Measurements from ENCODE around the gene KSR2.
A peak's percentile ranks its signal among the peaks of the same experiment; 100 is the strongest.
"Not testable (repeated sequence)": the region's sequence is repeated elsewhere in the genome, so short reads cannot be mapped to it uniquely, and the experiment has no call there.

Gene KSR2

DNA sequence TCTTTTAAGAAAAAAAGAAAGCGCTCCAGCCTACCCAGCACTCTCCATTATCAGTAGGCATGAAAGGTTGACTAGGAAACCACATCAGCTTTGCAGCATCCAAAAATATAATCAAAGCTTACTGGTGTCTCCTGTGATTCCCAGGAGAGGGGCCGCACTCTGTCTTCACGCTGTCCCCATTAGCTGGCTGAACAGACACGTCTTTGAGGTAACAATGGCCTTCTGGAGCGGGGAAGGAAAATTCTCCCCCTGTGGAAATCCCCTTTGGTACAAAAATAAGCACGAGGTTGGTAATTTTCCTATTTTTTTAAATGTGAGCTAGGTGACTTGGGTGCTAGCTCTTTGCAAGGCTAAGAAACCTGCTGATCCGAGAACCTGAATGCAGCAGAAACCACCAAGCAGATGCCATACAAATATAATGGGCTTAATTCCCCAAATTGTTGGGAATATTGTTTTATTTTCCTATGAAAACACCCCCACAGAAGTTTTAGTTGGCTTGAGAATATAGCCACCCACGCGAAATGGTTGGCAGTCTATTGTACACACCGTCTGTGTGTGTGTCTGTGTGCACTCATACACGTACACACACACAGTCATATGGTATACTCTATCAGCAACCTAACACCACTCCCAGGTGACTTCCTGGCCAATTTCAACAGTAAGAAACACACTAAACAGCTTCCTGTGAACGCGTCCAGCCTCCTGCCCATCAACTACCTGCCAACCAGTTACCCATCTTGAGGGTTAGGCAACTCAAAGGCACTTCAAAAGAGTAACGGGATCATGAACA is 71.2 kb downstream of the KSR2 start:
- in situ Hi-C loops (cut with MboI; ENCODE audit: low pct_unique_long_range_greater_than_20kb, low sequenced_read_pairs) = no loop called here
- no peak for DNase-seq

DNA sequence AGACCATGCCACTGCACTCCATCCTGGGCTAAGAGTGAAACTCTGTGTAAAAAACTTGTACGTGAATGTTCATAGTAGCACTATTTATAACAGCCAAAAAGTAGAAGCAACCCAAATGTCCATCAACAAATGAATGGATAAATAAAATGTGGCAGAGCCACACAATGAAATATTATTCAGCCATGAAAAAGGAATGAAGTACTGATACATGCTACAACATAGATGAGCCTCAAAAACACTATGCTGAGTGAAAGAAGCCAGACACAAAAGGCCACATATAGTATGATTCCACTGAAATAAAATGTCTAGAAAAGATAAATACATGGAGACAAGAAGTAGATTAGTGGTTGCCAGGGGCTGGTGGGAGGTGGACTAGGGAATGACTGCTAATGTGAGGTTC is 72.8 kb downstream of the KSR2 start:
- in situ Hi-C loops (cut with MboI; ENCODE audit: low pct_unique_long_range_greater_than_20kb, low sequenced_read_pairs) = no loop called here
- no peak for DNase-seq

DNA sequence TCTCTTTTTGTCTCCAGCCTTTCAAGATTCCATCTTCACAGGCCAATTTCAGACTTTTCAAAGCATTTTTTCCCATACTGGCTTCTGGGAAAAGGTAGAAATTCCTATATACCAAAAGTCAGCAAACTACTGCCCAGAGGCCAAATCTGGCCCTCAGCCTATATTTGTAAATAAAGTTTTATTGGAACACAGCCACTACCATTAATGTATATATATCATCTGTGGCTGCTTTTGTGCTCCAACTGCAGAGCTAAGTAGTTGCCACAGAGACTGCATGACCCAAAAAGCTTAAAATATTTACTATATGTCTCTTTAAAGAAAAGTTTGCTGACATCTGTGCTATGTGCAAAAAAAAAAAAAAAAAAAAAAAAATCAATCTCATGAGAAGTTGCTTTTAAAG is 76.3 kb downstream of the KSR2 start:
- DNase-seq = no peak
- in situ Hi-C loops (cut with MboI; ENCODE audit: low pct_unique_long_range_greater_than_20kb, low sequenced_read_pairs) = no loop called here

DNA sequence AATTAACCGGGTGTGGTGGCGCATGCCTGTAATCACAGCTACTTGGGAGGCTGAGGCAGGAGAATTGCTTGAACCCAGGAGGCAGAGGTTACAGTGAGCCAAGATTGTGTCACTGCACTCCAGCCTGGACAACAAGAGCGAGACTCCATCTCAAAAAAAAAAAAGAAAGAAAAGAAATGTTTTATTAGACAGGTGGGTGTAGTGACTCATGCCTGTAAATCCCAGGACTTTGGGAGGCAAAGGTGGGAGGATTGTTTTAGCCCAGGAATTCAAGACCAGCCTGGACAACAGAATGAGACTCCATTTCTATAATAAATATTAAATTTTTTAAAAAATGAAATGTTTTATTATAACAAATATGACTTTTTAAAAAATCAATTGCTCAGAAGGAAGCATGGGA is 77.5 kb downstream of the KSR2 start:
- DNase-seq; in situ Hi-C loops (cut with MboI; ENCODE audit: low pct_unique_long_range_greater_than_20kb, low sequenced_read_pairs): not testable (repeated sequence)

DNA sequence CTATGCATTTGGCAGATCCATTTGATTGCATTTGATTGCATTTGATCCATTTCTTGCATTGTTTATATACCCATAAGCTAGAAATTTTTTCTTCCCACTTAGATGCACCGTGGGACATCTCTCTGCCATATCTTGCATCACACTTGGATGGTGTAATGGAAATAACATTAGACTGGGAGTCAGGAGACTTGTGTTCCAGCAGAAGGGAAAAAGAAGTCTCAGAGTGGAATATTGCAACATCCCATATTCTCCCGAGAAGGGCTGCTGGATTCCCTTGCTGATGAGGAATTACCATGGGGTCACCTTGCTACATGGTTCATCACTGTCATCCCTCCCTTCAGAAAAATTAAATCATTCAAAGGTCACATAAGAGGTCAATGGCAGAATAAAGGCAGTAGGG is 78.1 kb downstream of the KSR2 start:
- in situ Hi-C loops (cut with MboI; ENCODE audit: low pct_unique_long_range_greater_than_20kb, low sequenced_read_pairs) = no loop called here
- DNase-seq = no peak

DNA sequence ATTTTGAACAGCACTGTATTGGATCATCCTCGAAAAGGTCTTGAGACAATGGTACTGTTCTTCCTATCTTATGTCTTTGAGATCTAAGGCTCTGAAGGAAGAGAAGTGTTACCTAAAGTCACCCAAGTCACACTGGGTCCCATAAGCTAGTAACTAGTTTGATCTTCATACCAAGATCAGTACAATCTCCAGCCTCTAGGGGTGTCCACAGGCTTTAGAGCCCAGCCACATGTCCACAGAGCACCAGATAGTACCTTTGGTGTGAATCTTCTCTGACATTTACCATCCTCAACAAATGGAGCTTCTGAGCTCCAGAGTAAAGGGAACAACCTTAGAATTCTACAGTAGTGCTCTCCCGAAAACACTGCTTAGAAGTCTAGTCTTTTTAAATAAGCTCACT is 78.7 kb downstream of the KSR2 start:
- in situ Hi-C loops (cut with MboI; ENCODE audit: low pct_unique_long_range_greater_than_20kb, low sequenced_read_pairs) = no loop called here

DNA sequence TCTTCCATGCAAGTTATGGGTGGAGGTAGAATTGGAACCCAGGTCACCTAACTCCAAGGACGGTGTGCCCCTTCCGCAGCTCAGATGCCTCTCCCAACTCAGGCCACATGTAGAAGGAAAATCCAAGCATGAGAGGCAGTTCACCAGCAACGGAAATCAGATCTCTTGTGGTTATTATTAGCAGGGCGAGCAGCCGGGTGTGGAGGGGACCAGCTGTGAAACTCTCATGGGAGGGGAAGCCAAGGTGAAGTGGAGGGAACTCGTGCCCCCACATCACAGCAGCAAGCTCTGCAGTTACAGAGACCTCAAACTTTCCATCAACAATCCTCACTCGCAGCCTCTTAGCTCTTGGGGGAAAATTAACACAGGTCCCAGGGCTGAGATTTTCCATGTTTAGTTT is 79.7 kb downstream of the KSR2 start:
- in situ Hi-C loops (cut with MboI; ENCODE audit: low pct_unique_long_range_greater_than_20kb, low sequenced_read_pairs) = no loop called here
- no peak for DNase-seq

More for the DNA sequence above, 78.7 kb downstream of the KSR2 start:
- DNase-seq = no peak

DNA sequence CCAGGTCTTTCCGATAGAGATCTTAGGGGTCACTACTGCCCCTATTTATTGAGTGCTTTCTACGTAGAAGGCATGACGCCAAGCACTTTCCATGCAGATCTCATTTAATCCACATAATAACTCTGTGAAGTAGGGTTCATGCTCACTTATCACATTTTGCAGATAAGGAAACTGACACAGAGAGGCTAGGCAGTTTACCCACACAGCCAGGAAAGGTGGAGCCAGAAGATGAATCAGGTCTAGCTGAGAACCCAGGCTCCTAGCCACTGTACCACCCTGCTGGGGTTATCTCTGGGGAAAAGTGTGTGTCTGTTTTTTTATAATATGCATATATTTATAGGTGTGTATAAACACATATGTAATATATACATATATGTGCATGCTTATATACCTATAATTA is 83.6 kb downstream of the KSR2 start:
- in situ Hi-C loops (cut with MboI; ENCODE audit: low pct_unique_long_range_greater_than_20kb, low sequenced_read_pairs) = no loop called here
- no peak for DNase-seq

DNA sequence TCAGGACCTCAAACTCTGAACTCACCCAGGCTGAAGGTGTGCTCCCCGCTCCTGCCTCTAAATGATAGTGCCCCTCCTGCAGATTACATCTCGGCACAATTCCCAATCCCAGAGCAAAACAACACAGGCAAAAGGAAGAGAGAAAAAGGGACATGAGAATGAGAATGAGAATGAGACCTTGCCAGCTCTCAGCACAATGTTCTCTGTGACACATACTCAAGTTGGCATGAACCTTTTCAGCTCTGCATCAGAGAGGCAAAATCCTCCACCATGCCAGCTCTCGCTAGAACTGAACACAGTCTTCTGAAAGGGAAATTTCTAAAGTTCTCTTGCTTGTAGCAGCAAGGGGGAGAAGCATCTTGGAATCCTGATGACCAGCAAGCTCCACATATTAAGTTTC is 84.6 kb downstream of the KSR2 start:
- no peak for DNase-seq
- in situ Hi-C loops (cut with MboI; ENCODE audit: low pct_unique_long_range_greater_than_20kb, low sequenced_read_pairs) = no loop called here

DNA sequence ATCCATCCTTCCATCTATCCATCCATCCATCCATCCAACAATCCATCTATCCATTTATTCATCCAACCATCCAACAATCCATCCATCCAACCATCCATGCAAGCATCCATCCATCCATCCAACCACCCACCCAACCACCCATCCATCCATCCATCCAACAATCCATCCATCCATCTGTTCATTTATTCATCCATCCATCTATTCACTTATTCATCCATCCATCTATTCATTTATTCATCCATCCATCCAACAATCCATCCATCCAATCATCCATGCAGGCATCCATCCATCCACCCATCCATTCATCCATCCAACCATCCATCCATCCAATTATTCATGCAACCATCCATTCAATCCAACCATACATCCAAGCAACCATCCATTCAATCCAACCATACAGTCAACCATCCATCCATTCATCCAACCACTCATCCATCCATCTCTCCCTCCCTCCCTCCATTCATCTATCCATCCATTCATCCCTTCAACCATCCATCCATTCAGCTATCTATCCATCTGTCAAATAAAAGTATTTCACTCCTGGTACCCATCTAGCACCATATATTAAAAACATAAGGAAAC is 86.1 kb downstream of the KSR2 start:
- in situ Hi-C loops (cut with MboI; ENCODE audit: low pct_unique_long_range_greater_than_20kb, low sequenced_read_pairs) = no loop called here
- no peak for DNase-seq

DNA sequence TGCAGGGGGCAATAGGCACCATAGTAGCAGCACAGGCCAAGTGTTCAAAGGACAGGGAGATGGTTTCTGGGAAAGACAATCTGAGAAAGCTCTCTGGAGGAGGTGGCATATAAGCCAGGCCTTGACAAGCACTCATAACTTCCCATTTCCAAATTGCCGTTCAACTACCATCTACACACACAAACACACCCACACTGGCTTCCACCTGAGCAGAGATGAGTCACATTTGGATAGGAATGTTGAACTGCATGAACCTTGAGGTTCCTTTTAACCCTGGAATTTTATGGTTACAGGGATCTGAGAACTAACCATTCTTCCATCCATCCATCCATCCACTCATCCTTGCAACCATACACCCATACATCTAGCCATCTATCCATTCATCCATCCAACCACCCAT is 86.6 kb downstream of the KSR2 start:
- in situ Hi-C loops (cut with MboI; ENCODE audit: low pct_unique_long_range_greater_than_20kb, low sequenced_read_pairs) = no loop called here
- DNase-seq = no peak

DNA sequence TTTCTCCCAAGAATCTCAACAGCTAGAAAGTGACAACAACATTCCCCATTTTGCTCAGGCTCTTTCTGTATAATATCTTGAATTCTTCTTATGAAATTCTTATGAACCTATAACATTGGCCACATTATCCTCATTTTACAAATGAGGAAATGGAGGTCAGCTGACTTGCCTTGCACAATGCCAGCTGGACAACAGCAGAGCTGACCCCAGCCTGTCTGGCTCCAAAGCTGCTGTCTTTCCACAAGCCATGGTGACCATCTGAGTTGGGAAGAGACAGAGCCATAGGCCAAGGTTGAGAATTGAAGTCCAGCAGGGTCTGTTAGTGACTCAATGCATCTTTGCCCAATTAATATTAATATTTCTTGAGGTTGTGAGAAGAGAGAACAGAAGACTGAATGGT is 87.3 kb downstream of the KSR2 start:
- DNase-seq = no peak
- in situ Hi-C loops (cut with MboI; ENCODE audit: low pct_unique_long_range_greater_than_20kb, low sequenced_read_pairs) = no loop called here

DNA sequence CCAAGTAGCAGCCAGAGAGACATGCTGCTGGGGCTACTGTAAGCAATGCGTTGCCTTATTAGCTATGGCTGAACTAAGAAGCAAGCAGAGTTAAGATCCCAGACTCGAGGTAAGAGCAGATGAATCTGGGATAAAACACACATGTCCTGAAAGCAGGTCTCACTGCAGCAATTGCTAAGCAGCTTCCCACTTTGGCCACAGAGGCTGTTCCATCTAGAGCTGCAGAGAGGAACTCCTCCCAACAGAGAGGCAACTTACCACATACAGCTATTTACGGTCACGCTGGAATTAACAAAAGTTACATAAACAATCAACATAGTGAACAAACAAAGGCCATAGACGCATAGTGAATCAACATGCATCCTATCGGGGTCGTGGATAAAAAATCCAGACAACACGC is 90.2 kb downstream of the KSR2 start:
- DNase-seq = no peak
- in situ Hi-C loops (cut with MboI; ENCODE audit: low pct_unique_long_range_greater_than_20kb, low sequenced_read_pairs) = no loop called here

DNA sequence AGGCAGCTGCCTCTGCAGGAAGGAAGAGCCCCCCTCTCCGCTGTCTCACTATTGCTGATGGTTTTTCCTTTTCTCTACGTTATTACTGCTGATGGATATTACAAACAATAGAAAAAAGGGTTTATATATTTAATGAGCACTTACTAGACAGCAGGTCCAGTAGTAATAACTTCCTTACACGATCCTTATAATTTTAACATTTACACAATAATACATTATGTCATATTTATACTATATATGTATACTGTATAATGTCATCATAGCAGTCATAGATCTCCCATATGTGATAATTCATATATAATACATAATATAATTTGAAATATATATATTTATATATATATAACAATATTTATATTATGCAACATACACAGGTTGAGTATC is 92.4 kb downstream of the KSR2 start:
- in situ Hi-C loops (cut with MboI; ENCODE audit: low pct_unique_long_range_greater_than_20kb, low sequenced_read_pairs) = no loop called here
- no peak for DNase-seq

DNA sequence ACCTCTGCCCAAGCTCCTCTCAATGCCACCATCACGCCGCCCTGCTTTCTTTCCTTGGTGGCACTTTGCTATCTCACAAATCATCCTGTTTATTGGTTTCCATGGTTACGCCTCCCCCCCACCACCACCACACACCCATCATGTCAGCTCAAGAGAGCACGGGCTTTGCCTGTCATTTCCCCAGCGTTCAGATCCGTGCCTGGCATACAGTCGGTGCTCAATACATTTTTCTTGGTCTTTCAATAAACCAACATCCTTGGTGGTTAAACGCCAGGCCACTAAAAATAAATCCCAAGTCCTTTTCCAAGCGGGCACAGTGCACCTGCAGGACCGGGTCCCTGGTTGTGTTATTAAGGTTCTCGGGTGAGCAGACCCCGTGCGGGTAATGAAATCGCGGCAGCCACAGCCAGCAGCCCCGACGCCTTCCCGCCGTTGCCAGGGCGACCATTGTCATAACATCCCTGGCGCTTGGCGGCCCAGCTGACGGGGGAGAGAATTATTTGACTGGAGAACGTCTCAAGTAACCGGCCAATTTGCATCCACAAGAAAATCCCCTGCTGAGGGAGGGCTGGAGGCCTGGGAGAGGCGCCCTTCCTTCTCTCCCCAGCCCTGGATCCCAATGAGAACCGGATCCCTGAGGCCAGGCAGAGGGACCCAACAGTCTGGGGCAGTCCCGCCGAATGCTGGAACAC is 92.9 kb downstream of the KSR2 start:
- in situ Hi-C loops (cut with MboI; ENCODE audit: low pct_unique_long_range_greater_than_20kb, low sequenced_read_pairs) = no loop called here
- peak; percentile 44 for DNase-seq

DNA sequence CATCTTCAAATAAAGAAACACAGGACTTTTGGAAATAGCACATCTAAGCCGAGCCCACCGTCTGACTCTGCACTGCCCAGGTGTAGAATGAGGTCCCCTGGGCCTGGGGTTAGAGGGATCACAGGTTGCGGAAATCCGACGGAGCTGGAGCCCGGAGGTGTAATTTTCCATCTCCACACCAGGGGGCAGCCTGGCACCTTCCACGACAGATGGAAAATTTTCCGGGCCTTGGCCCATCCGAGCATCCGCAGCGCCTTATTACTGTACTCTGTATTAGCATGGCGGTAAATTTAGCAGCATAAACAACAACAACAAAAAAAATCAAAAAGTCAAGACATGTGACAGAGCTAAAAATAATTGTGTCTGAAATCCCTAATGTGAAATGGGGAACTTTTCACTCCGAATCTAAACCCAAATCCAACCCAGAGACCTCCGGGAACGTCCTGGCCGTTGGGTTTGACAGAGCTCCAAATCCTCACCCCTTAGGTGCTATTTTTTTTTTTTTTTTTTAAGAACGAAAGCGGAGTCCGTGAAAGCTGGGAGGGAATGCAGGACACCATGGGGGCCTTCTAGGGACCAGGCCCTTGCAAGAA is 93.9 kb downstream of the KSR2 start:
- DNase-seq = peak; percentile 82
- in situ Hi-C loops (cut with MboI; ENCODE audit: low pct_unique_long_range_greater_than_20kb, low sequenced_read_pairs) = no loop called here

DNA sequence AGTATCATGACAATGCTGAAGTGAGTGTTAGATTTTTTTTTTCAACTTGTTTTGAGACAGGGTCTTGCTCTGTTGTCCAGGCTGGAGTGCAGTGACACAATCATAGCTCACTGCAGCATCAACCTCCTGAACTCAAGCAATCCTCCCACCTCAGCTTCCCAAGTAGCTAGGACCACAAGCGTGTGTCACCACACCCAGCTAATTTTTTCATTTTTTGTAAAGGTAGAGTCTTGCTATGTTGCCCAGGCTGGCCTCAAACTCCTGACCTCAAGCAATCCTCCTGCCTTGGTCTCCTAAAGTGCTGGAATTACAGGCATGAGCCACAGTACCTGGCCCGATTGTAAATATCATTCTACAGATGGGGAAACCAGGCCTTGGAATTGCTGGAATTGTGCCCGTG is 94.6 kb downstream of the KSR2 start:
- DNase-seq; in situ Hi-C loops (cut with MboI; ENCODE audit: low pct_unique_long_range_greater_than_20kb, low sequenced_read_pairs): not testable (repeated sequence)

DNA sequence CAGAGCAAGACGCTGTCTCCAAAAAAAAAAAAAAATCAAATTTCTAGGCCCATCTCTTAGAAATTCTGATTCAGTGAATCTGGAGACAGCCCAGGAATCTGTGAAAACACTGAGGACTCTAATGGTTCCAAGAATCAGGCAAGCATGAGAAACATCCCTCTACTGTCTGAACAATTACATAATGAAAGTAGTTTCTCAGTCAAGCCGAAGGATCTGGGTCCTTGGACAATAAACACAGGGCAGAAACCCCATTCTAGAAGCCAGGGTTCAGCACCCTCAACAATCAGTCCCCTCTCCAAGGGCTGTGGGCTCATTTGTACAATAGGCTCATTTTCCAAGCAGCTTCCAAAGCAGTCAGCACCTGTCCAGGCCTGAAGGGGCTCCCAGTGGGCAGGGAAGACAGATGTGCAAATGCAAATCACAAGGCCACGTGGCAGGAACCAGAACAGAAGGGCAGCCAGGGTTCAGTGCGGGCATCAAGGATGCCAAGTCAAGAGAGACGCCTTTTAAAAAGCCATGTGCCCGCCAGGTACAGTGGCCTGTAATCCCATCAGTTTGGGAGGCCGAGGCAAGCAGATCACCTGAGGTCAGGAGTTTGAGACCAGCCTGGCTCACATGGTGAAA is 96.1 kb downstream of the KSR2 start:
- in situ Hi-C loops (cut with MboI; ENCODE audit: low pct_unique_long_range_greater_than_20kb, low sequenced_read_pairs) = no loop called here
- no peak for DNase-seq

DNA sequence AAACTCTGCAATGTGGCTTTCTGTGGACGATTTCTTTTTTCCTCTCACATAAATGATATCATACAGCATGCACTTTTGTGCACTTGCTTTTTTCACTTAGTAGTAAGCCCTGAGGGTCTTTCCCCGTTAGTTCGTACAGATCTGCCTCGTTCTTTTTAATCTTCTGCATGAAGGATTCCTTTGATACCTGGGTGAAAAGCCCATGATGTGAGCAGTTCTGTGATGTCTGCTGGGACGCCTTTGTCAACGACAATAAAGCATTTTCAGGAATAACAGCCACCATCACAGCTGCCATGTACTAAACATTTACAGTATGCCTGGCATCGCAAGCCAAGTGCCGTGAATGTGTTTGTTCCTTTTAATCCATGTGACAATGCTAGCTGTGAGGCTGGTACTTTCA is 99.2 kb downstream of the KSR2 start:
- DNase-seq = no peak
- in situ Hi-C loops (cut with MboI; ENCODE audit: low pct_unique_long_range_greater_than_20kb, low sequenced_read_pairs) = no loop called here

DNA sequence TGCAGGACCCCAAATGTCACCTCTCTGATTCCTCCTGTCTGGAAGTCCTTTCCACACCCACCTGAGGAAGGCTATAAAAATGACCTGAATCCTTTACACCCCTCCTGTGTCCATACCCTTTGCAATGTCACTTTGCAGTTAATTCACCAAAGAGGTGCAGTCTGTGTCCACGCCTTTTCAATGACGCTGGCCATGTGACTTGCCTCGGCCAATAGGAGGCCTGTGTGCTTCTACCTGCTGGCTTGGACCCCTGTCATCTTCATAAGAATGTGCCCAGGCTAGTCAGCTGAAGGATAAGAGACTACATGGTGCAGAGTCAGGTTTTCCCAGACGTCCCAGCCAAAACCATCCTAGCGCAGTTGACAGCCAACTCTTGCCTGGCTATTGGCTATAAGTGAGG is 101.4 kb downstream of the KSR2 start:
- in situ Hi-C loops (cut with MboI; ENCODE audit: low pct_unique_long_range_greater_than_20kb, low sequenced_read_pairs) = no loop called here

More for the DNA sequence above, 101.4 kb downstream of the KSR2 start:
- DNase-seq = no peak
